ENCODE results near the gene FGFR1OP2. TPM values are rescaled to one million over a fixed set of nuclear protein-coding genes. Genes with fewer than 3 reads are reported as not detected.

Gene FGFR1OP2
- total and polyA plus RNA-seq, 2 of the 4 experiments (the other 2 are of a cell fraction), result 26.7 to 31.0 TPM

GRCh38 chr12:26987634-26988424 lies 49.6 kb downstream of the FGFR1OP2 start:
- no peak overlapping the region for H2AFZ ChIP-seq (replicated peaks; ENCODE audit: low read length, poor library complexity)
- H4K91ac ChIP-seq (ENCODE audit: insufficient read depth, low read depth, low read length), result no peak overlapping the region
- no peak overlapping the region for H3K56ac ChIP-seq (ENCODE audit: extremely low read depth, insufficient read depth, low read length)
- DNase-seq (peak; percentile 17), ATAC-seq (ENCODE audit: low read depth) (peak; percentile 21; the same call in 1 of the 2 replicates)
- no peaks in the 10 kb centered on the region; the same call in 1 of the 2 replicates for H4K20me1 ChIP-seq (ENCODE audit: insufficient read depth, low read length)
- no peak overlapping the region for H2BK15ac ChIP-seq (ENCODE audit: low read depth, low read length)
- TF ChIP-seq POLR2A (IDR thresholded peaks at IDR 0.05; ENCODE audit: low read depth, low read length) (no peak), MAZ (IDR thresholded peaks at IDR 0.05; ENCODE audit: borderline replicate concordance, low read depth, low read length) (no peak)
- H3K9me3 ChIP-seq (ENCODE audit: control insufficient read depth, insufficient read depth, low read length), result no peaks in the 10 kb centered on the region
- WGBS, 2 experiments (ENCODE audit: extremely low coverage in 2 of 2, insufficient read length in 1 of 2), result 90% methylated on average over 2 of the region's 10 CpGs; no CpG with 5 or more reads in 1 of the 2 experiments
- in situ Hi-C loops (cut with MboI; ENCODE audit: low sequenced_read_pairs), result no loop called here
- POLR2A ChIA-PET (ENCODE audit: unreplicated experiment), result interaction anchor here (0.7 kb wide), 1 partner anchor 670 kb away, joined by 6 read pairs; no protein-coding TSS in a partner anchor
- no peak overlapping the region for H3K4ac ChIP-seq (ENCODE audit: low read depth, low read length)
- H2AK9ac ChIP-seq (replicated peaks; ENCODE audit: low read depth, low read length, poor library complexity), result no peak overlapping the region
- H3K4me3 ChIP-seq (ENCODE audit: insufficient read depth, low read depth, low read length), result no peak overlapping the region
- H3K9ac ChIP-seq (ENCODE audit: low read depth, low read length), result no peak overlapping the region
- no peak overlapping the region for H3K14ac ChIP-seq (replicated peaks; ENCODE audit: low read depth, low read length)
- no TSS peak for BruUV-seq (replicated peaks)
- H3K18ac ChIP-seq (ENCODE audit: low read depth, low read length), result no peak overlapping the region
- H3K4me2 ChIP-seq (ENCODE audit: low read depth, low read length), result no peak overlapping the region
- CTCF ChIA-PET, result no interaction called here
- no peak overlapping the region for H2BK5ac ChIP-seq (ENCODE audit: low read depth, low read length, poor library complexity, severe bottlenecking)
- H2AK5ac ChIP-seq (ENCODE audit: low read depth, low read length), result no peak overlapping the region
- H3K9me1 ChIP-seq (ENCODE audit: insufficient read depth, low read length), result peaks cover 4% of the 10 kb centered on the region; the same call in 1 of the 2 replicates
- peaks cover 4% of the 10 kb centered on the region; the same call in 1 of the 2 replicates for H3K36me3 ChIP-seq (ENCODE audit: control insufficient read depth, insufficient read depth, low read length)
- no peaks in the 10 kb centered on the region for H3K27me3 ChIP-seq (ENCODE audit: control insufficient read depth, insufficient read depth, low read length)
- intact Hi-C loops (cut with micrococcal nuclease), result no loop called here
- no peak overlapping the region for H2BK20ac ChIP-seq (ENCODE audit: low read depth, low read length)
- no peak overlapping the region for H2BK120ac ChIP-seq (ENCODE audit: low read depth, low read length)
- no peak overlapping the region for H4K8ac ChIP-seq (ENCODE audit: low read depth in 2 of 2, low read length in 2 of 2)
- no peak overlapping the region for H4K5ac ChIP-seq (ENCODE audit: low read depth, low read length)
- dilution Hi-C loops (cut with HindIII; ENCODE audit: low sequenced_read_pairs, unreplicated experiment), result no loop called here
- H3K4me1 ChIP-seq (ENCODE audit: control insufficient read depth, insufficient read depth, low read length), result no peaks in the 10 kb centered on the region
- H3K79me1 ChIP-seq (ENCODE audit: low read depth in 1 of 2, low read length in 2 of 2), result peaks cover 3 to 6% of the 10 kb centered on the region in 2 experiments; a peak in 3 of 4 replicates
- H3K27ac ChIP-seq (ENCODE audit: insufficient read depth, low read length), result no peak overlapping the region
- no peak overlapping the region for H3K23ac ChIP-seq (ENCODE audit: low read depth, low read length)

All from IMR-90 (cell line).